Astrocyte (in vitro differentiated cells and primary cell): ENCODE measurements around the gene SHISA7.

Experiments
- CTCF ChIP-seq: IDR thresholded peaks from 2 replicates; pipeline ENCODE4 v1.5.1; 2011; ENCODE audit warnings: low read depth, mild to moderate bottlenecking, inconsistent platforms, low read length, moderate library complexity; ENCODE audit not compliant: insufficient read depth
- EZH2 ChIP-seq: IDR thresholded peaks from 2 replicates; pipeline ENCODE4 v1.6.1; 2012; ENCODE audit warnings: mild to moderate bottlenecking, low read length, inconsistent platforms; ENCODE audit not compliant: insufficient read depth

- no peak for TF ChIP-seq CTCF
- TF ChIP-seq EZH2 = no peak
Observed at GRCh38 chr19:55431183-55431582, 11.9 kb downstream of the SHISA7 start.
